HEK293T (cell line): ENCODE data around the gene FTO.

Experiments
- CTCF ChIA-PET: fragments of 350-600 bp; formaldehyde crosslinking; extraction: SDS; loops from one replicate; lab custom pipeline; 2021; ENCODE audit warnings: antibody characterized with exemption, inconsistent platforms; lab: Yijun Ruan, JAX
- POLR2A ChIA-PET: fragments of 350-600 bp; formaldehyde crosslinking; extraction: SDS; loops from one replicate; lab custom pipeline; 2020; ENCODE audit warnings: antibody characterized with exemption, inconsistent platforms; lab: Yijun Ruan, JAX
- DNase-seq: peaks from one replicate; pipeline ENCODE4 v3.0.0; 2012; ENCODE audit warnings: mixed read lengths; ENCODE audit errors: extremely low spot score
- ARNT ChIP-seq: fragments of 450-650 bp; IDR thresholded peaks from 2 replicates; pipeline ENCODE4 v1.6.1; 2017; ENCODE audit warnings: mild to moderate bottlenecking
- BHLHE40 ChIP-seq: fragments of 450-650 bp; IDR thresholded peaks from 2 replicates; pipeline ENCODE4 v1.6.1; 2016; ENCODE audit warnings: mild to moderate bottlenecking, moderate library complexity, borderline replicate concordance
- CTBP1 ChIP-seq: fragments of 450-650 bp; IDR thresholded peaks from 2 replicates; pipeline ENCODE4 v1.6.1; 2016; ENCODE audit warnings: borderline replicate concordance
- ELF4 ChIP-seq: fragments of 450-650 bp; IDR thresholded peaks from 2 replicates; pipeline ENCODE4 v1.6.1; 2017; ENCODE audit warnings: antibody characterized with exemption
- FOXA1 ChIP-seq: fragments of 450-650 bp; IDR thresholded peaks from 2 replicates; pipeline ENCODE4 v1.6.1; 2016; ENCODE audit warnings: mild to moderate bottlenecking
- FOXK2 ChIP-seq: fragments of 450-650 bp; IDR thresholded peaks from 2 replicates; pipeline ENCODE4 v1.6.1; 2016; ENCODE audit warnings: mild to moderate bottlenecking
- FOXM1 ChIP-seq: fragments of 450-650 bp; IDR thresholded peaks from 2 replicates; pipeline ENCODE4 v1.6.1; 2017; ENCODE audit warnings: mild to moderate bottlenecking, borderline replicate concordance
- HDGF ChIP-seq: fragments of 450-650 bp; IDR thresholded peaks from 2 replicates; pipeline ENCODE4 v1.6.1; 2017; ENCODE audit warnings: antibody characterized with exemption, borderline replicate concordance
- L3MBTL2 ChIP-seq: fragments of 450-650 bp; conservative IDR thresholded peaks from 2 replicates; pipeline ENCODE4 v1.6.1; 2016; ENCODE audit warnings: mild to moderate bottlenecking
- LEF1 ChIP-seq: fragments of 450-650 bp; IDR thresholded peaks from 2 replicates; pipeline ENCODE4 v1.6.1; 2017; ENCODE audit warnings: mild to moderate bottlenecking, borderline replicate concordance
- NFRKB ChIP-seq: fragments of 450-650 bp; IDR thresholded peaks from 2 replicates; pipeline ENCODE4 v1.6.1; 2016; ENCODE audit warnings: mild to moderate bottlenecking, moderate library complexity
- SP1 ChIP-seq: fragments of 450-650 bp; IDR thresholded peaks from 2 replicates; pipeline ENCODE4 v1.6.1; 2017
- SUZ12 ChIP-seq: fragments of 450-650 bp; IDR thresholded peaks from 2 replicates; pipeline ENCODE4 v1.6.1; 2016; ENCODE audit warnings: mild to moderate bottlenecking
- TARDBP ChIP-seq: fragments of 450-650 bp; IDR thresholded peaks from 2 replicates; pipeline ENCODE4 v1.6.1; 2016
- ZNF384 ChIP-seq: fragments of 450-650 bp; IDR thresholded peaks from 2 replicates; pipeline ENCODE4 v1.6.1; 2016
- TF ChIP-seq, protein P1 (sequence below): fragments of 450-650 bp; IDR thresholded peaks from 2 replicates; pipeline ENCODE4 v1.6.1; 2016

FTO gene

DNA sequence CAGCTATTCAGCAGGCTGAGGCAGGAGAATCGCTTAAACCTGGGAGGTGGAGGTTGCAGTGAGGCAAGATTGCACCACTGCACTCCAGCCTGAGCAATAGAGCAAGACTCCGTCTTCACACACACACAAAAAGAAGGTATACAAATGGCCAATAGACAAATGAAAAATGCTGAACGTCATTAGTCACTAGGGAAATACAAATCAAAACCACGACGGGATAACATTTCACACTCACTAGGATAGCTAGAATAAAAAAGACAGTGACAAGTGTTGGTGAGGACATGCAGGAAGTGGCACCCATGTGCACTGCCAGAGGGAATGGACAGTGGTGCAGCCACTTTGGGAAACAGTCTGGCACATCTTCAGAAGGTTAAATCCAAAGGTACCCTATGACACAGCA is 172.9 kb downstream of the FTO start:
- DNase-seq, result no peak
- ChIA-PET POLR2A (no interaction called here), CTCF (no interaction called here)
- TF ChIP-seq ELF4 (no peak), CTBP1 (no peak), LEF1 (no peak)

DNA sequence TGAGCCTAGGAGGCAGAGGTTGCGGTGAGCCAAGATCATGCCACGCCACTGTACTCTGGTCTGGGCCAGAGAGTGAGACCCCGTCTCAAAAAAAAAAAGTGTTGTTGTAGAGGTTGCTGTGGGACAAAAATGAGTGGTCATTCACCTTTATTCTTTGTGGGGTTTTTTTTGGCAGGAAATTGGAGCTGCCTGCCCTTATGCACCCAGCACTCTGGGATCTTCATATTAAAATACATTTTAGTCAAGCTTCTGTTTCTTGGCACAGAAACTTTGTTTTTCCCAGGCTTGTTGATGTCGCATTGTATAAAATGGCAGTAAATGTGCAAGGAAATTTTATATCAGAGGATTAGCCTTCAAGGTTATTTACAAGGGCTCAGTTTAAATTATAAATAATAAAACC is 174.3 kb downstream of the FTO start:
- no peak for DNase-seq
- ChIA-PET POLR2A (no interaction called here), CTCF (no interaction called here)
- TF ChIP-seq BHLHE40 (no peak), L3MBTL2 (no peak), LEF1 (no peak), FOXK2 (no peak), NFRKB (no peak), ARNT (no peak), TARDBP (no peak), FOXM1 (no peak), HDGF (no peak), CTBP1 (no peak), FOXA1 (no peak), SUZ12 (no peak)
- TF ChIP-seq, protein P1, sequence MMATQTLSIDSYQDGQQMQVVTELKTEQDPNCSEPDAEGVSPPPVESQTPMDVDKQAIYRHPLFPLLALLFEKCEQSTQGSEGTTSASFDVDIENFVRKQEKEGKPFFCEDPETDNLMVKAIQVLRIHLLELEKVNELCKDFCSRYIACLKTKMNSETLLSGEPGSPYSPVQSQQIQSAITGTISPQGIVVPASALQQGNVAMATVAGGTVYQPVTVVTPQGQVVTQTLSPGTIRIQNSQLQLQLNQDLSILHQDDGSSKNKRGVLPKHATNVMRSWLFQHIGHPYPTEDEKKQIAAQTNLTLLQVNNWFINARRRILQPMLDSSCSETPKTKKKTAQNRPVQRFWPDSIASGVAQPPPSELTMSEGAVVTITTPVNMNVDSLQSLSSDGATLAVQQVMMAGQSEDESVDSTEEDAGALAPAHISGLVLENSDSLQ, result no peak

DNA sequence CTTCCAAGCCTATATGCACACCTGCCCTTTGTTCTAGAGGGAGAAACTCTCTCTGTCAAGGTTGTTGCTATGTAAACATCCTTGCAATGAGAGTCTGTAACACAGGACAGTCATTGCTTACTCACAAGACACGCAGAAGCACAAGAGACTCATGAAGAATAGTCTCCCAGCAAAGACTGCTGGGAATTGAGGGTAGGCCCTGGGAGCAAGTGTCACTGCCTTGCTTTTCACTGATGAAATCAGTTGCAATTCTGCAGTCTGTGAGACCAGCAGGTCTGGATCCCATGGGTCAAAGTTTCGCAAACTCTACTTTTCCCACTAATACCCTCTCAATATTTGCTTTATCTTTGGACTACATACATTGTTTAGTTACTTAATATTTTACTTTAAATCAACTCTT is 177.4 kb downstream of the FTO start:
- CTCF ChIA-PET, result interaction anchor here (0.8 kb wide), 1 partner anchor 189 kb away, joined by 4 read pairs; no protein-coding TSS in a partner anchor
- POLR2A ChIA-PET, result no interaction called here
- no peak for DNase-seq
- TF ChIP-seq, protein P1, result no peak

DNA sequence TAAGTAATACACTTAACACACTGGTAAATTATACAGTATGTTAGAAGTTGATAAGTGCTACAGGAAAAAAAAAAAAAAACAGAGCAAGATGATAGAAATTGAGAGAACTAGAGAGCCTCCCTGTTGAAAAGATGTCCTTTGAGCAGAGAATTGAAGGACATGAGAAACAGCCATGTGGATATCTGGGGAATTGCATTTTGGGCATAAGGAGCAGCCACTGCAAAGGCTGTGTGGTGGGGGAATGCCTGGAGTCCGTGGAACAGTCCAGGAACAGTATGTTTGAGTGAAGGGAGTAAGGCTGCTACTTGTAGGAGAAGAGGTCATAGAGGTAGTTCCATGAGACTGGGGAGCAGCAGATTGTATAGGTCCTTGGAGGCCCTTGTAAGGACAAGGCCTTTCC is 178.4 kb downstream of the FTO start:
- no peak for TF ChIP-seq LEF1
- no peak for TF ChIP-seq NFRKB
- no peak for TF ChIP-seq L3MBTL2
- no peak for TF ChIP-seq FOXA1
- no peak for TF ChIP-seq TARDBP
- TF ChIP-seq, protein P1, result no peak
- TF ChIP-seq CTBP1, result no peak
- TF ChIP-seq ARNT, result no peak
- no peak for TF ChIP-seq ELF4
- no peak for DNase-seq
- ChIA-PET POLR2A (no interaction called here), CTCF (interaction anchor here (0.8 kb wide), 1 partner anchor 190 kb away, joined by 4 read pairs; no protein-coding TSS in a partner anchor)

DNA sequence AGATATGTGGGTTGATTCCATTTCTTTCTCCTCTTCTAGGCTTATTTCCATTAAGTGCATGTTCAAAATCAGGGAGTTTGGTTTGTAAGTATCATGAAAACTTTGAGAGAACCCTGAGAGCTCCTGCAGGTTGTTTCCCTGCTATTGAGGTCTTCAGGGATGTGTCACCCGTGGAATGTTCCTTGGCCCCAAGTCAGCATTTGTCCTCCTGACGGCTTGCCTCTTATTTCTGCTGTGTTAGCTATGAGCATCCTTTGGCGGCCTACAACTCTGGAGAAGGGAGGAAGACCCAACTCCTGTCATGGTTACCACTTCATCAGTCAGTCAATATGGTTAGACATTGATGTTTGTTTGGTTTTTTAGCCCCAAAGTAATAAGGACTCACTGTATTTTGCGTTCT is 180.8 kb downstream of the FTO start:
- POLR2A ChIA-PET, result no interaction called here
- DNase-seq, result no peak
- no peak for TF ChIP-seq CTBP1
- no peak for TF ChIP-seq ZNF384
- TF ChIP-seq, protein P1, result no peak
- TF ChIP-seq BHLHE40, result no peak
- CTCF ChIA-PET, result no interaction called here

DNA sequence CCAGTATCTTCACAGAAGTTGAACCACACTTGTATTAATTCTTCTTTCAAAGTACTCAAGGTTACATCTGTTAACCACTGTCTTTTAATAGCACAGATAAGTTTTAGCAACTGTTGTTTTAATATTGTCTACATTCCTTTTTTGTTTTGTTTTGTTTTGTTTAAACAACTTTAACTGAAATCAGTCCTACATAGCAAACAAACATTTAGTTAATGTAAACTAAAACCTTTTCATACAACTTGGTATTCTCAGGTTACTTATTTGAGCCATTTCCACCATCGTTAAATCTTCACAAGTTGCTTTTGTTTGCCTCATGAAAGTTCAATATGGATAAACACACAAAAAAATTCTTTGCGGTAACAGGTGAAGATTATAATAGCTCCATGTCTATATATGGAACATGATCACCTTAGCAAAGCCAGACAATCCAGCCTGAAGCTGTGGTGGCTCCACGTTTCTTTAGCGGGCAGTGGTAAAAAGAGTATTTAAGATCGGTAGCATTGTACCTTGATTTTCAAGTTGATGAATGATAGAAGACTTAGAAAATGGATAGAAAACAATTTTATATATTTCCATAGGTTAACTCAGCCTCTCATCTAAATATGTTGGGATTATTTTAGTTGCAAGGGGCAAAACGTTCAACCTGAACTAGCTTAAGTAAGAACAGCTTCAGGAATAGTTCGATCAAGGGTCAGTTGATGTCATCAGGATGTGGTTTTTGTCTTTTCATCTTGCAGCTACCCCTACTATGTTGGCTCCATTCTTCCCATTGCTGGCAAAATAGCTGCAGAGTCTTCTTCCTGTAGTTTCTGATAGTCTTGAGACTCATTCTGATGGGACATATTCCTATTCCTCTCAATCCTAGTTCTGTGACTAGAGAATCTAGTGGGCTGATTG is 182.8 kb downstream of the FTO start:
- ChIA-PET POLR2A (no interaction called here), CTCF (no interaction called here)
- TF ChIP-seq, protein P1, result no peak
- TF ChIP-seq FOXM1, result no peak
- no peak for TF ChIP-seq NFRKB
- no peak for TF ChIP-seq SP1
- TF ChIP-seq LEF1, result no peak
- no peak for TF ChIP-seq CTBP1
- no peak for TF ChIP-seq ELF4
- no peak for TF ChIP-seq ZNF384
- TF ChIP-seq HDGF, result no peak
- no peak for TF ChIP-seq L3MBTL2
- no peak for TF ChIP-seq FOXA1
- TF ChIP-seq BHLHE40, result no peak
- no peak for TF ChIP-seq FOXK2
- no peak for DNase-seq
